ENCODE measurements around the gene VMAC.

The VMAC gene

GRCh38 chr19:5925830-5926427 lies 21.3 kb downstream of the VMAC start:
- no peak for TF ChIP-seq CTCF (IDR thresholded peaks at IDR 0.05; ENCODE audit: low read length, missing control alignments)
- no peak overlapping the region for H3K4me3 ChIP-seq (replicated peaks; ENCODE audit: low read depth, low read length)
- DNase-seq (ENCODE audit: low read depth) = no peak

GRCh38 chr19:5926641-5927440 lies 22.2 kb downstream of the VMAC start:
- DNase-seq (ENCODE audit: low read depth) = no peak
- no peak overlapping the region for H3K4me3 ChIP-seq (replicated peaks; ENCODE audit: low read depth, low read length)
- TF ChIP-seq CTCF (IDR thresholded peaks at IDR 0.05; ENCODE audit: low read length, missing control alignments) = no peak

- H3K4me3 ChIP-seq (replicated peaks; ENCODE audit: low read depth, low read length) = no peak overlapping the region
- TF ChIP-seq CTCF (IDR thresholded peaks at IDR 0.05; ENCODE audit: low read length, missing control alignments) = no peak
- DNase-seq (ENCODE audit: low read depth) = no peak
Measured at GRCh38 chr19:5927441-5927821, 22.8 kb downstream of the VMAC start.

- no peak for TF ChIP-seq CTCF (IDR thresholded peaks at IDR 0.05; ENCODE audit: low read length, missing control alignments)
- no peak for DNase-seq (ENCODE audit: low read depth)
- H3K4me3 ChIP-seq (replicated peaks; ENCODE audit: low read depth, low read length) = no peak overlapping the region
Measured at GRCh38 chr19:5929179-5929578, 24.5 kb downstream of the VMAC start.

DNA sequence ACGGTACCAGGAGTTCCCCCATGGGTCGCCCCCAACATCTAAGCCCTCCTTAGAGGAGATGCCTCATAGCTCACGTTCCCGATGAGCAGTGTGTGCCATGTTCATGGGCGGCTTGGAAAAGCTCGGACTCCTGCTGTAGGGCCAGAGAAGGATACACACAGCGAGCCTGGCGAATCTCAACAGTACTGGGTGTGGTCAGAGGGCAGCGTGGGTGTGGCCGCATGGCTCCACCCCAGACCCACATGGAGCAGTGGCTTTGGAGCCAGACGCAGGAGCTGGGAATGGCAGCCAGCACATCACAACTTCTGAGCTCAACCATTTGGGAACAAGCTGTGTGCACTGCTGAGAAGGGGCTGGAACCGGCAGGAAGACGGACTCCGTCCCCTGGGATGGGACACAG lies 25.0 kb downstream of the VMAC start:
- DNase-seq (ENCODE audit: low read depth) = no peak
- TF ChIP-seq CTCF (IDR thresholded peaks at IDR 0.05; ENCODE audit: low read length, missing control alignments) = no peak
- no peak overlapping the region for H3K4me3 ChIP-seq (replicated peaks; ENCODE audit: low read depth, low read length)

- DNase-seq (ENCODE audit: low read depth) = no peak
- no peak overlapping the region for H3K4me3 ChIP-seq (replicated peaks; ENCODE audit: low read depth, low read length)
- no peak for TF ChIP-seq CTCF (IDR thresholded peaks at IDR 0.05; ENCODE audit: low read length, missing control alignments)
Measured at GRCh38 chr19:5931251-5931650, 26.6 kb downstream of the VMAC start.

DNA sequence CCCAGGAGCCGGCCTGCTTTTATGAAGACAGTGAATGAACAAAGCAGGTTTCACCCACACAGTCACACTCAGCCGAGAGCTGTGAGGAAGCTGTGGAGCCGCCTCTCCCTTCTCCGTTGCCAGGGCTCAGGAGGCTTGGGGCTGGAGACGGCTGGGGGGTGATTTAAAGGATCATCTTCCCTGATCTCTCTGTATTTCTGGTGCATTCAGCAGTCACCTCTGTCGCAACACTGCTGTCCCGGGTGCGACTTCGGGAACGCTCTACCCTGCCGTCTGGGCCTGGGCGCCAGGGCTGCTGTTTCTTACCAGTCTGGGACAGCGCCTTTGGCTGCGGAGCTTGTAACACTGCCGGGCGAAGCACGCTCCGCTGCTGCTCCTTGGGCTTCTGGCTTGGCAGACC lies 27.5 kb downstream of the VMAC start:
- DNase-seq (ENCODE audit: low read depth) = no peak
- no peak overlapping the region for H3K4me3 ChIP-seq (replicated peaks; ENCODE audit: low read depth, low read length)
- TF ChIP-seq CTCF (IDR thresholded peaks at IDR 0.05; ENCODE audit: low read length, missing control alignments) = no peak
